NT2/D1 (cell line): ENCODE data around the gene KRTDAP.

ENCODE experiments used
- SUZ12 ChIP-seq: IDR thresholded peaks from 2 replicates; pipeline ENCODE4 v1.6.1; 2011; ENCODE audit not compliant: insufficient read length, insufficient read depth; ENCODE audit errors: extremely low read depth
- YY1 ChIP-seq: IDR thresholded peaks from 2 replicates; pipeline ENCODE4 v1.6.1; 2011; ENCODE audit not compliant: insufficient read length, insufficient read depth
- ZNF274 ChIP-seq: IDR thresholded peaks from 2 replicates; pipeline ENCODE4 v1.6.1; 2011; ENCODE audit warnings: mild to moderate bottlenecking, low read depth, low read length

GRCh38 chr19:35507561-35507960 is 17.3 kb upstream of the KRTDAP start:
- TF ChIP-seq ZNF274 (no peak), YY1 (no peak), SUZ12 (no peak)
